Uterus (tissue), 2 donors: Measurements from ENCODE around the gene TSHZ2.

ENCODE experiments used
- POLR2A ChIP-seq, 2 donors: fragments of 450-650 bp; IDR thresholded peaks; one replicate each; pipeline ENCODE4 v1.6.1; 2016; ENCODE audit warnings: antibody characterized with exemption in 2 of 2, mild to moderate bottlenecking in 1 of 2, moderate library complexity in 1 of 2
- TF ChIP-seq, protein P1 (sequence below), 4 experiments: fragments of 200-600 bp in 2 of 4; fragments of 450-650 bp in 2 of 4; sonication (generic) in 2 of 4; IDR thresholded peaks; one replicate each; pipeline ENCODE4 v1.5.1; 2016 to 2019; ENCODE audit warnings: antibody characterized with exemption in 4 of 4, mild to moderate bottlenecking in 2 of 4, moderate library complexity in 1 of 4

DNA sequence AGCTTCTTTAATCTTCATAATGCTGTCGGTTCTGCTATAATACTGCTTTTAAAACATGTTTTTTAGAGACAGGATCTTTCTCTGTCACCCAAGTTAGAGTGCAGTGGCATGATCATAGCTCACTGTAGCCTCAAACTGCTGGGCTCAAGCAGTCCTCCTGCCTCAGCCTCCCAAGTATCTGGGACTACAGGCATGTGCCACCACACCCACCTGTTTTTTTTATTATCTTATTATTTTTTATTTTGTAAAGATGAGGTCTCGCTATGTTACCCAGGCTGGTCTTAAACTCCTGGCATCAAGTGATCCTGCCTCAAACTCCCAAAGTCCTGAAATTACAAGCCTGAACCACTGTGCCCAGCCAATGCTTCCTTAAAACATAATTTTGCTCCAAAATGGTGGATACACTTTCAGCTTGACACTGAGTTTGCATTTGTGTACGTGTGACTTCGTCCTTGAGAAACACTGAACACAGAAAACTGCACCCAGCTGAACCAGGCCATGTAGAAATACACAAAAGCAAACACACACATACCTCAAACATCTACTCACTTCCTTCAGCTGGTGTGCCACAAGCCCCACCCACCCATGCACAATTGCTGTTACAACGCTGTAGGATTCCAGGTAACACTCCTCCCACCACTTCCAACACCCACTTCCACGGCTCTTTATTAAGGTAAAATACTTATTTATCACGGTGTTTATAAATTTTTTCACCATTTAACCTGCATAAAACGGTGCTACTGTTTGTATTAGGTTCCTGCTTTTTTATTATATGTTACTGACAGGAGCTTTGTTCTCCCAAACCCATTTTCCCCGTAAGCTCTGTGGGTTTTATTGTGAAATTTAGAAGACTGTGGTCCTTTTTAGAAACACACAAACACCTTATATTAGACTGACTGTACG, 109.1 kb downstream of the TSHZ2 start:
- TF ChIP-seq, protein P1, sequence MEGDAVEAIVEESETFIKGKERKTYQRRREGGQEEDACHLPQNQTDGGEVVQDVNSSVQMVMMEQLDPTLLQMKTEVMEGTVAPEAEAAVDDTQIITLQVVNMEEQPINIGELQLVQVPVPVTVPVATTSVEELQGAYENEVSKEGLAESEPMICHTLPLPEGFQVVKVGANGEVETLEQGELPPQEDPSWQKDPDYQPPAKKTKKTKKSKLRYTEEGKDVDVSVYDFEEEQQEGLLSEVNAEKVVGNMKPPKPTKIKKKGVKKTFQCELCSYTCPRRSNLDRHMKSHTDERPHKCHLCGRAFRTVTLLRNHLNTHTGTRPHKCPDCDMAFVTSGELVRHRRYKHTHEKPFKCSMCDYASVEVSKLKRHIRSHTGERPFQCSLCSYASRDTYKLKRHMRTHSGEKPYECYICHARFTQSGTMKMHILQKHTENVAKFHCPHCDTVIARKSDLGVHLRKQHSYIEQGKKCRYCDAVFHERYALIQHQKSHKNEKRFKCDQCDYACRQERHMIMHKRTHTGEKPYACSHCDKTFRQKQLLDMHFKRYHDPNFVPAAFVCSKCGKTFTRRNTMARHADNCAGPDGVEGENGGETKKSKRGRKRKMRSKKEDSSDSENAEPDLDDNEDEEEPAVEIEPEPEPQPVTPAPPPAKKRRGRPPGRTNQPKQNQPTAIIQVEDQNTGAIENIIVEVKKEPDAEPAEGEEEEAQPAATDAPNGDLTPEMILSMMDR (IDR thresholded peaks at IDR 0.05): no peak
- TF ChIP-seq POLR2A (IDR thresholded peaks at IDR 0.05): no peak
